GM23248 (cell line): ENCODE results near the gene THADA. TPM values are rescaled to one million over a fixed set of nuclear protein-coding genes. Genes with fewer than 3 reads are reported as not detected.

Source experiments
- DNase-seq: peaks from one replicate; pipeline ENCODE4 v3.0.0-alpha.2; 2015
- H2AFZ ChIP-seq: fragments of 200-600 bp; sonication (generic); 2 replicates; pipeline ENCODE4 v1.6.1; 2016; ENCODE audit warnings: antibody characterized with exemption
- H3F3A ChIP-seq: fragments of 200-600 bp; sonication (generic); 2 replicates; pipeline ENCODE4 v1.6.1; 2016; ENCODE audit warnings: mild to moderate bottlenecking, antibody characterized with exemption, mixed run types; ENCODE audit not compliant: insufficient read depth
- H3K27ac ChIP-seq: fragments of 200-600 bp; sonication (generic); 2 replicates; pipeline ENCODE4 v1.5.1; 2016; ENCODE audit warnings: mild to moderate bottlenecking
- H3K27me3 ChIP-seq: fragments of 200-600 bp; sonication (generic); replicated peaks from 2 replicates; pipeline ENCODE4 v1.6.1; 2016; ENCODE audit warnings: mild to moderate bottlenecking; ENCODE audit not compliant: insufficient read depth
- H3K36me3 ChIP-seq: fragments of 200-600 bp; sonication (generic); 2 replicates; pipeline ENCODE4 v1.6.1; 2016; ENCODE audit warnings: low read depth, mild to moderate bottlenecking
- H3K4me1 ChIP-seq: fragments of 200-600 bp; sonication (generic); 2 replicates; pipeline ENCODE4 v1.6.1; 2016; ENCODE audit warnings: mild to moderate bottlenecking; ENCODE audit not compliant: insufficient read depth
- H3K4me2 ChIP-seq: fragments of 200-600 bp; sonication (generic); one replicate; pipeline ENCODE4 v1.6.1; 2016; ENCODE audit warnings: mild to moderate bottlenecking; ENCODE audit not compliant: unreplicated experiment
- H3K4me3 ChIP-seq: fragments of 200-600 bp; sonication (generic); 2 replicates; pipeline ENCODE4 v1.5.1; 2016; ENCODE audit warnings: mild to moderate bottlenecking
- H3K79me2 ChIP-seq: fragments of 200-600 bp; sonication (generic); 2 replicates; pipeline ENCODE4 v1.6.1; 2016; ENCODE audit warnings: mild to moderate bottlenecking; ENCODE audit not compliant: insufficient read depth
- H3K9ac ChIP-seq: fragments of 200-600 bp; sonication (generic); 2 replicates; pipeline ENCODE4 v1.6.1; 2016; ENCODE audit warnings: mild to moderate bottlenecking
- H3K9me2 ChIP-seq: fragments of 200-600 bp; sonication (generic); 2 replicates; pipeline ENCODE4 v1.6.1; 2016; ENCODE audit warnings: mixed run types, mild to moderate bottlenecking, moderate library complexity; ENCODE audit not compliant: insufficient read depth
- H3K9me3 ChIP-seq: fragments of 200-600 bp; sonication (generic); one replicate; pipeline ENCODE4 v1.6.1; 2017; ENCODE audit warnings: low read depth
- H4K20me1 ChIP-seq: fragments of 200-600 bp; sonication (generic); 2 replicates; pipeline ENCODE4 v1.6.0; 2016; ENCODE audit not compliant: insufficient read depth
- EZH2 ChIP-seq: fragments of 200-600 bp; sonication (generic); IDR thresholded peaks from 2 replicates; pipeline ENCODE4 v1.6.1; 2018; ENCODE audit warnings: antibody characterized with exemption, mild to moderate bottlenecking; ENCODE audit not compliant: insufficient read depth, poor library complexity, severe bottlenecking
- EZH2phosphoT487 ChIP-seq: fragments of 200-600 bp; sonication (generic); IDR thresholded peaks from 2 replicates; pipeline ENCODE4 v1.6.1; 2018; ENCODE audit warnings: antibody characterized with exemption, moderate library complexity, mild to moderate bottlenecking, low read depth; ENCODE audit not compliant: insufficient read depth
- WGBS, 2 experiments: methylation state at CpG; one replicate each; pipeline ENCODE4 v1.1.6; 2015 to 2017; ENCODE audit warnings: low lambda C conversion rate in 2 of 2, low coverage in 1 of 2; ENCODE audit errors: missing lambda C conversion rate in 2 of 2; 5-methylcytosine and 5-hydroxymethylcytosine counted together
- in situ Hi-C: fragments of 300-500 bp; cut with MboI; formaldehyde crosslinking; loops from 2 replicates; pipeline ENCODE4 v1.15.0; 2020
- polyA plus RNA-seq: library from polyadenylated mRNA; unstranded; fragments of >200 nt; fragmentation: Nextera tagmentation; extraction: Ambion mirVana; gene quantifications from 2 replicates; pipeline ENCODE4 v1.2.1, GENCODE V29; 2016
- total RNA-seq: library from RNA; depleted of rRNA; stranded (reverse); fragments of >200 nt; shearing (Covaris generic); gene quantifications from 2 replicates; pipeline ENCODE4 v1.2.3, GENCODE V29; 2014

Gene THADA
- total and polyA plus RNA-seq, 2 experiments from 2014 or later = 14.1 to 15.8 TPM

- Histone ChIP-seq H3K79me2 (no peaks in the 10 kb centered on the region), H3K4me2 (no peak overlapping the region), H3K4me3 (no peak overlapping the region), H3K9me3 (no peaks in the 10 kb centered on the region), H3K4me1 (peaks cover 9% of the 10 kb centered on the region), H3K9ac (no peak overlapping the region), H3F3A (no peaks in the 10 kb centered on the region), H3K27ac (no peak overlapping the region), H3K27me3 (no peaks in the 10 kb centered on the region), H3K36me3 (no peaks in the 10 kb centered on the region), H4K20me1 (no peaks in the 10 kb centered on the region), H3K9me2 (no peaks in the 10 kb centered on the region), H2AFZ (no peak overlapping the region)
- no peak for DNase-seq
- 89 to 90% methylated on average over 3 of the region's 3 CpGs for WGBS, 2 experiments
- TF ChIP-seq EZH2phosphoT487 (no peak), EZH2 (no peak)
- in situ Hi-C loops = no loop called here
These were observed 157.5 kb downstream of the THADA start for GRCh38 chr2:43438342-43438741.

- Histone ChIP-seq H3K36me3 (no peaks in the 10 kb centered on the region), H2AFZ (no peak overlapping the region), H3K4me3 (no peak overlapping the region), H3K9me3 (no peaks in the 10 kb centered on the region), H3K9me2 (no peaks in the 10 kb centered on the region), H3K4me1 (peaks cover 9% of the 10 kb centered on the region), H3K27ac (no peak overlapping the region), H3F3A (no peaks in the 10 kb centered on the region), H3K9ac (no peak overlapping the region), H4K20me1 (no peaks in the 10 kb centered on the region), H3K4me2 (no peak overlapping the region), H3K79me2 (no peaks in the 10 kb centered on the region), H3K27me3 (no peaks in the 10 kb centered on the region)
- in situ Hi-C loops = no loop called here
- DNase-seq = no peak
- 39 to 48% methylated on average over 2 of the region's 2 CpGs for WGBS, 2 experiments
- TF ChIP-seq EZH2 (no peak), EZH2phosphoT487 (no peak)
These were observed 158.5 kb downstream of the THADA start for GRCh38 chr2:43437363-43437762.

GRCh38 chr2:43436431-43436830, 159.4 kb downstream of the THADA start:
- no peaks in the 10 kb centered on the region for H3K79me2 ChIP-seq
- no peaks in the 10 kb centered on the region for H4K20me1 ChIP-seq
- H3K9ac ChIP-seq = no peak overlapping the region
- no peaks in the 10 kb centered on the region for H3F3A ChIP-seq
- TF ChIP-seq EZH2 (no peak), EZH2phosphoT487 (no peak)
- in situ Hi-C loops = no loop called here
- H3K4me1 ChIP-seq = peaks cover 9% of the 10 kb centered on the region
- H3K9me3 ChIP-seq = no peaks in the 10 kb centered on the region
- DNase-seq = no peak
- H3K27ac ChIP-seq = no peak overlapping the region
- no peaks in the 10 kb centered on the region for H3K27me3 ChIP-seq
- H3K36me3 ChIP-seq = no peaks in the 10 kb centered on the region
- no peak overlapping the region for H2AFZ ChIP-seq
- no peak overlapping the region for H3K4me2 ChIP-seq
- WGBS, 2 experiments = 97 to 100% methylated on average over 1 of the region's 1 CpG
- H3K4me3 ChIP-seq = no peak overlapping the region
- no peaks in the 10 kb centered on the region for H3K9me2 ChIP-seq

GRCh38 chr2:43435746-43436145, 160.1 kb downstream of the THADA start:
- no peaks in the 10 kb centered on the region for H3F3A ChIP-seq
- H3K9me3 ChIP-seq = no peaks in the 10 kb centered on the region
- H3K4me3 ChIP-seq = no peak overlapping the region
- no peak overlapping the region for H3K9ac ChIP-seq
- H3K79me2 ChIP-seq = no peaks in the 10 kb centered on the region
- no peaks in the 10 kb centered on the region for H3K9me2 ChIP-seq
- no peak overlapping the region for H3K27ac ChIP-seq
- peaks cover 9% of the 10 kb centered on the region for H3K4me1 ChIP-seq
- H2AFZ ChIP-seq = no peak overlapping the region
- no peak for DNase-seq
- no peaks in the 10 kb centered on the region for H3K36me3 ChIP-seq
- TF ChIP-seq EZH2 (no peak), EZH2phosphoT487 (no peak)
- in situ Hi-C loops = no loop called here
- no peak overlapping the region for H3K4me2 ChIP-seq
- H4K20me1 ChIP-seq = no peaks in the 10 kb centered on the region
- H3K27me3 ChIP-seq = no peaks in the 10 kb centered on the region

GRCh38 chr2:43430489-43430888, 165.3 kb downstream of the THADA start:
- Histone ChIP-seq H3K4me1 (peaks cover 15% of the 10 kb centered on the region), H3K9ac (no peak overlapping the region), H3K4me3 (no peak overlapping the region), H3K79me2 (no peaks in the 10 kb centered on the region), H3K27me3 (no peaks in the 10 kb centered on the region), H3K4me2 (no peak overlapping the region), H3K36me3 (no peaks in the 10 kb centered on the region), H2AFZ (no peak overlapping the region), H3K9me2 (no peaks in the 10 kb centered on the region), H3K9me3 (no peaks in the 10 kb centered on the region), H3K27ac (no peak overlapping the region), H4K20me1 (no peaks in the 10 kb centered on the region), H3F3A (peaks cover 14% of the 10 kb centered on the region)
- in situ Hi-C loops = no loop called here
- TF ChIP-seq EZH2phosphoT487 = no peak
- no peak for TF ChIP-seq EZH2
- WGBS, 2 experiments = 70 to 76% methylated on average over 2 of the region's 2 CpGs
- DNase-seq = no peak
